ENCODE data around the gene BMERB1.

DNA sequence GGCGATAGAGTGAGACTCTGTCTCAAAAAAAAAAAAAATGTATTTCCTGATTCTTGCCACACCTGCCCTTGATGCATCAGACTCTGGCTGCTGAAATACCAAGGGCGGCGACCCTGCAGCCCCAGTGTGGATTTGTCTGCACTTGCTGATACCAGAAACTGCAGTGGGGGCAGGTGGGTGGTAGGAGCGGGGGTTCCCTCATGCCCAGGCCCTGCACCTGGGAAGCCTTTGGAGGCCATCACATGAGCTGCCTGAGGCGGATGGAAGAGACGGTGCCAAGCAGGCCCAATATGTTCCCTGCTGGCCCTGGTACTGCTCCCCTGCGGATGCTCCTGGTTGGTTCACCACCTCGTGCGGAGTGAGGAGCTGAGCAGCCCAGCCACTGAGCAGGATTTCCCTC is 157.9 kb downstream of the BMERB1 start:
- TF ChIP-seq, protein P1, sequence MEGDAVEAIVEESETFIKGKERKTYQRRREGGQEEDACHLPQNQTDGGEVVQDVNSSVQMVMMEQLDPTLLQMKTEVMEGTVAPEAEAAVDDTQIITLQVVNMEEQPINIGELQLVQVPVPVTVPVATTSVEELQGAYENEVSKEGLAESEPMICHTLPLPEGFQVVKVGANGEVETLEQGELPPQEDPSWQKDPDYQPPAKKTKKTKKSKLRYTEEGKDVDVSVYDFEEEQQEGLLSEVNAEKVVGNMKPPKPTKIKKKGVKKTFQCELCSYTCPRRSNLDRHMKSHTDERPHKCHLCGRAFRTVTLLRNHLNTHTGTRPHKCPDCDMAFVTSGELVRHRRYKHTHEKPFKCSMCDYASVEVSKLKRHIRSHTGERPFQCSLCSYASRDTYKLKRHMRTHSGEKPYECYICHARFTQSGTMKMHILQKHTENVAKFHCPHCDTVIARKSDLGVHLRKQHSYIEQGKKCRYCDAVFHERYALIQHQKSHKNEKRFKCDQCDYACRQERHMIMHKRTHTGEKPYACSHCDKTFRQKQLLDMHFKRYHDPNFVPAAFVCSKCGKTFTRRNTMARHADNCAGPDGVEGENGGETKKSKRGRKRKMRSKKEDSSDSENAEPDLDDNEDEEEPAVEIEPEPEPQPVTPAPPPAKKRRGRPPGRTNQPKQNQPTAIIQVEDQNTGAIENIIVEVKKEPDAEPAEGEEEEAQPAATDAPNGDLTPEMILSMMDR (IDR thresholded peaks at IDR 0.05; ENCODE audit: poor library complexity) = no peak
- no peak for TF ChIP-seq EZH2 (IDR thresholded peaks at IDR 0.05; ENCODE audit: borderline replicate concordance)
- TF ChIP-seq EZH2phosphoT487 (IDR thresholded peaks at IDR 0.05; ENCODE audit: low read depth, severe bottlenecking, unreplicated experiment) = no peak
